Measurements from ENCODE around the gene NFIA. TPM values are rescaled to one million over a fixed set of nuclear protein-coding genes. Genes with fewer than 3 reads are reported as not detected.

The NFIA gene
- polyA plus RNA-seq, 1 donor (not counting 4 experiments of a cell fraction or from before 2014, with no cell fraction given): 14.7 TPM

- Histone ChIP-seq H3K79me2 (ENCODE audit: control insufficient read depth, insufficient read depth, low read length) (peaks cover 3% of the 10 kb centered on the region), H2AFZ (ENCODE audit: control insufficient read depth, low read length) (no peak overlapping the region), H3K4me1 (ENCODE audit: control insufficient read depth, extremely low read depth, insufficient read depth, low read length) (peaks cover 30% of the 10 kb centered on the region), H3K9ac (ENCODE audit: control insufficient read depth, extremely low read depth, insufficient read depth, low read length) (no peak overlapping the region), H3K36me3 (ENCODE audit: control insufficient read depth in 2 of 2, extremely low read depth in 1 of 2, insufficient read depth in 2 of 2, low read length in 2 of 2) (peaks cover 0 to 4% of the 10 kb centered on the region in 2 experiments), H4K20me1 (ENCODE audit: control insufficient read depth, extremely low read depth, insufficient read depth, low read length) (no peaks in the 10 kb centered on the region), H3K9me1 (ENCODE audit: control insufficient read depth, extremely low read depth, insufficient read depth, low read length) (peaks cover 2% of the 10 kb centered on the region), H3K9me3 (ENCODE audit: control insufficient read depth, low read depth, low read length) (no peaks in the 10 kb centered on the region), H3K27me3 (ENCODE audit: control insufficient read depth, extremely low read depth, insufficient read depth, low read length) (no peaks in the 10 kb centered on the region), H3K4me2 (ENCODE audit: control insufficient read depth, extremely low read depth, insufficient read depth, low read depth, low read length) (no peak overlapping the region), H3K27ac (ENCODE audit: control insufficient read depth, insufficient read depth, low read length) (no peak overlapping the region), H3K4me3 (ENCODE audit: control insufficient read depth in 2 of 3, extremely low read depth in 1 of 3, insufficient read depth in 2 of 3, low read depth in 1 of 3, low read length in 3 of 3) (no peak overlapping the region)
- no peak for TF ChIP-seq EZH2 (IDR thresholded peaks at IDR 0.05; ENCODE audit: low read length)
- TF ChIP-seq CTCF (optimal IDR thresholded peaks at IDR 0.05 in 1 of 3, IDR thresholded peaks at IDR 0.05 in 1 of 3, conservative IDR thresholded peaks at IDR 0.05 in 1 of 3; ENCODE audit: extremely low read depth in 1 of 3, insufficient read depth in 2 of 3, low read length in 3 of 3): no peak
- no peak for FAIRE-seq
- dilution Hi-C loops (cut with MboI; ENCODE audit: extremely low pct_ligation_motif_present, low sequenced_read_pairs): no loop called here
- no peak for DNase-seq (ENCODE audit: low read depth, low spot score)
Observed at GRCh38 chr1:61158591-61158990, 76.2 kb downstream of the NFIA start.

- H3K9ac ChIP-seq (ENCODE audit: control insufficient read depth, extremely low read depth, insufficient read depth, low read length): peak overlapping the region; percentile 18
- dilution Hi-C loops (cut with MboI; ENCODE audit: extremely low pct_ligation_motif_present, low sequenced_read_pairs): no loop called here
- H3K9me1 ChIP-seq (ENCODE audit: control insufficient read depth, extremely low read depth, insufficient read depth, low read length): peaks cover 2% of the 10 kb centered on the region
- peaks cover 3% of the 10 kb centered on the region for H3K79me2 ChIP-seq (ENCODE audit: control insufficient read depth, insufficient read depth, low read length)
- H3K27ac ChIP-seq (ENCODE audit: control insufficient read depth, insufficient read depth, low read length): peak overlapping the region; percentile 57
- H4K20me1 ChIP-seq (ENCODE audit: control insufficient read depth, extremely low read depth, insufficient read depth, low read length): no peaks in the 10 kb centered on the region
- H3K36me3 ChIP-seq (ENCODE audit: control insufficient read depth in 2 of 2, extremely low read depth in 1 of 2, insufficient read depth in 2 of 2, low read length in 2 of 2): peaks cover 0 to 4% of the 10 kb centered on the region in 2 experiments
- H3K27me3 ChIP-seq (ENCODE audit: control insufficient read depth, extremely low read depth, insufficient read depth, low read length): no peaks in the 10 kb centered on the region
- no peak overlapping the region for H3K4me3 ChIP-seq (ENCODE audit: control insufficient read depth in 2 of 3, extremely low read depth in 1 of 3, insufficient read depth in 2 of 3, low read depth in 1 of 3, low read length in 3 of 3)
- H2AFZ ChIP-seq (ENCODE audit: control insufficient read depth, low read length): no peak overlapping the region
- FAIRE-seq (peak; percentile 62), DNase-seq (ENCODE audit: low read depth, low spot score) (no peak)
- peaks cover 32% of the 10 kb centered on the region for H3K4me1 ChIP-seq (ENCODE audit: control insufficient read depth, extremely low read depth, insufficient read depth, low read length)
- H3K4me2 ChIP-seq (ENCODE audit: control insufficient read depth, extremely low read depth, insufficient read depth, low read depth, low read length): peak overlapping the region; percentile 46
- TF ChIP-seq CTCF (optimal IDR thresholded peaks at IDR 0.05 in 1 of 3, IDR thresholded peaks at IDR 0.05 in 1 of 3, conservative IDR thresholded peaks at IDR 0.05 in 1 of 3; ENCODE audit: extremely low read depth in 1 of 3, insufficient read depth in 2 of 3, low read length in 3 of 3): no peak
- TF ChIP-seq EZH2 (IDR thresholded peaks at IDR 0.05; ENCODE audit: low read length): no peak
- no peaks in the 10 kb centered on the region for H3K9me3 ChIP-seq (ENCODE audit: control insufficient read depth, low read depth, low read length)
Observed at GRCh38 chr1:61160526-61160925, 78.2 kb downstream of the NFIA start.
